Naive thymus-derived CD8-positive, alpha-beta T cell (primary cell): ENCODE measurements around the gene OR5H14. TPM values are rescaled to one million over a fixed set of nuclear protein-coding genes. Genes with fewer than 3 reads are reported as not detected.
"Not testable (repeated sequence)": the region's sequence is repeated elsewhere in the genome, so short reads cannot be mapped to it uniquely, and the experiment has no call there.

Experiments
- ATAC-seq, 2 donors: fragments of 150-1000 bp; cut with Tn5 transposase in 1 of 2; sonication (Bioruptor Pico), chemical (Tn5 transposase) in 1 of 2; 1 replicate in 1 of 2; 2 replicates in 1 of 2; pipeline ENCODE4 v1.10.0; 2021; ENCODE audit warnings: mild to moderate bottlenecking in 2 of 2, moderate library complexity in 2 of 2
- POLR2A ChIA-PET: fragments of 350-600 bp; sonication (Branson Sonifier 250); formaldehyde crosslinking; loops from one replicate; lab custom pipeline; 2021; ENCODE audit warnings: antibody characterized with exemption; lab: Charles Lee
- DNase-seq, 10 donors: peaks; one replicate each; pipeline versions ENCODE4 v3.0.0 to v3.0.0-alpha.2; 2020 to 2022
- H3K27ac Mint-ChIP-seq, 10 donors: one replicate each; pipeline ENCODE4 v1.8.0; 2020 to 2022; ENCODE audit warnings: mild to moderate bottlenecking in 10 of 10, mixed read lengths in 10 of 10, moderate library complexity in 4 of 10, inconsistent platforms in 1 of 10
- H3K27me3 Mint-ChIP-seq, 5 donors: one replicate each; pipeline ENCODE4 v1.8.0; 2021 to 2022; ENCODE audit warnings: mixed read lengths in 5 of 5
- H3K36me3 Mint-ChIP-seq, 3 donors: one replicate each; pipeline ENCODE4 v1.8.0; 2020 to 2022; ENCODE audit warnings: mixed read lengths in 3 of 3, mild to moderate bottlenecking in 2 of 3, inconsistent platforms in 1 of 3
- H3K4me1 Mint-ChIP-seq, 4 donors: one replicate each; pipeline ENCODE4 v1.8.0; 2021 to 2022; ENCODE audit warnings: mixed read lengths in 4 of 4
- H3K4me3 Mint-ChIP-seq, 10 donors: one replicate each; pipeline ENCODE4 v1.8.0; 2020 to 2022; ENCODE audit warnings: mild to moderate bottlenecking in 10 of 10, mixed read lengths in 10 of 10, moderate library complexity in 6 of 10, inconsistent platforms in 1 of 10
- H3K9me3 Mint-ChIP-seq, 9 donors: one replicate each; pipeline ENCODE4 v1.8.0; 2020 to 2022; ENCODE audit warnings: mixed read lengths in 9 of 9, mild to moderate bottlenecking in 3 of 9, inconsistent platforms in 1 of 9, moderate library complexity in 1 of 9
- polyA plus RNA-seq, 3 donors: library from polyadenylated mRNA; unstranded; fragments of 300-500 nt; fragmentation: Illumina TruSeq; gene quantifications; one replicate each; pipeline ENCODE4 v1.2.3, GENCODE V29; 2021
- total RNA-seq, 8 experiments: library from RNA in 2 of 8; stranded (reverse) in 2 of 8; gene quantifications; one replicate each; pipeline ENCODE4 v1.2.3 and lab custom pipeline; 2021 to 2026

OR5H14 gene
- total RNA-seq: not detected
- not detected for polyA plus RNA-seq
- 0 reads per million in 6 experiments for total RNA-seq (lab: John Stamatoyannopoulos, UW)

GRCh38 chr3:98147179-98147578 lies at the start of gene OR5H14:
Gene OR5H14 (plus strand): TSS chr3:98147479. CDS start chr3:98149386, 1,907 bp downstream.
- H3K36me3 Mint-ChIP-seq: no peaks in the 10 kb centered on the region
- H3K4me1 Mint-ChIP-seq: no peaks in the 10 kb centered on the region
- H3K27me3 Mint-ChIP-seq: peaks cover 0 to 6% (median 3%) of the 10 kb centered on the region in 5 donors
- H3K9me3 Mint-ChIP-seq: peaks cover 0 to 7% (median 0%) of the 10 kb centered on the region in 9 donors
- POLR2A ChIA-PET: no interaction called here
- H3K4me3 Mint-ChIP-seq: no peak within 1 kb of the TSS
- H3K27ac Mint-ChIP-seq: no peak within 1 kb of the TSS
- DNase-seq (no peak), ATAC-seq (no peak)

- Mint-ChIP-seq H3K4me3 (no peak overlapping the region), H3K27me3 (peaks cover 2 to 10% (median 6%) of the 10 kb centered on the region in 5 donors), H3K9me3 (peaks cover 0 to 6% (median 0%) of the 10 kb centered on the region in 9 donors), H3K4me1 (no peaks in the 10 kb centered on the region), H3K36me3 (no peaks in the 10 kb centered on the region), H3K27ac (no peak overlapping the region)
- POLR2A ChIA-PET: no interaction called here
- no peak for ATAC-seq
- no peak for DNase-seq
Measured at GRCh38 chr3:98099848-98100247, 47.4 kb upstream of the OR5H14 start.

GRCh38 chr3:98108162-98108561 lies 39.1 kb upstream of the OR5H14 start:
- H3K9me3 Mint-ChIP-seq: peaks cover 0 to 29% (median 2%) of the 10 kb centered on the region in 9 donors
- H3K36me3 Mint-ChIP-seq: peaks cover 0 to 4% (median 0%) of the 10 kb centered on the region in 3 donors
- H3K27ac Mint-ChIP-seq: no peak overlapping the region
- DNase-seq: no peak
- H3K4me3 Mint-ChIP-seq: no peak overlapping the region
- POLR2A ChIA-PET: no interaction called here
- H3K27me3 Mint-ChIP-seq: peaks cover 0 to 6% (median 3%) of the 10 kb centered on the region in 5 donors
- H3K4me1 Mint-ChIP-seq: no peaks in the 10 kb centered on the region
- no peak for ATAC-seq

- Mint-ChIP-seq H3K36me3 (peaks cover 0 to 4% (median 0%) of the 10 kb centered on the region in 3 donors), H3K27ac (no peak overlapping the region), H3K9me3 (peaks cover 0 to 40% (median 3%) of the 10 kb centered on the region in 9 donors), H3K27me3 (peaks cover 0 to 20% (median 3%) of the 10 kb centered on the region in 5 donors), H3K4me3 (no peak overlapping the region), H3K4me1 (no peaks in the 10 kb centered on the region)
- POLR2A ChIA-PET: no interaction called here
- DNase-seq: no peak
- ATAC-seq: no peak
Measured at GRCh38 chr3:98109807-98110549, 37.3 kb upstream of the OR5H14 start.

- H3K9me3 Mint-ChIP-seq: peaks cover 0 to 40% (median 4%) of the 10 kb centered on the region in 9 donors
- peaks cover 0 to 26% (median 3%) of the 10 kb centered on the region in 5 donors for H3K27me3 Mint-ChIP-seq
- no peak overlapping the region for H3K4me3 Mint-ChIP-seq
- no peak overlapping the region for H3K27ac Mint-ChIP-seq
- H3K4me1 Mint-ChIP-seq: no peaks in the 10 kb centered on the region
- POLR2A ChIA-PET: no interaction called here
- H3K36me3 Mint-ChIP-seq: peaks cover 0 to 4% (median 0%) of the 10 kb centered on the region in 3 donors
- ATAC-seq (no peak), DNase-seq (no peak)
Measured at GRCh38 chr3:98110550-98110908, 36.8 kb upstream of the OR5H14 start.

- peaks cover 0 to 8% (median 4%) of the 10 kb centered on the region in 3 donors for H3K36me3 Mint-ChIP-seq
- H3K4me3 Mint-ChIP-seq: no peak overlapping the region
- ATAC-seq (no peak), DNase-seq (no peak)
- POLR2A ChIA-PET: no interaction called here
- peaks cover 4 to 47% (median 13%) of the 10 kb centered on the region in 5 donors for H3K27me3 Mint-ChIP-seq
- peaks cover 0 to 43% (median 16%) of the 10 kb centered on the region in 9 donors for H3K9me3 Mint-ChIP-seq
- no peaks in the 10 kb centered on the region for H3K4me1 Mint-ChIP-seq
- no peak overlapping the region for H3K27ac Mint-ChIP-seq
Measured at GRCh38 chr3:98114264-98114663, 33.0 kb upstream of the OR5H14 start.

GRCh38 chr3:98115717-98116116 lies 31.6 kb upstream of the OR5H14 start:
- H3K4me3 Mint-ChIP-seq: no peak overlapping the region
- peaks cover 0 to 33% (median 12%) of the 10 kb centered on the region in 9 donors for H3K9me3 Mint-ChIP-seq
- DNase-seq (no peak), ATAC-seq (no peak)
- H3K36me3 Mint-ChIP-seq: peaks cover 0 to 8% (median 0%) of the 10 kb centered on the region in 3 donors
- H3K27ac Mint-ChIP-seq: no peak overlapping the region
- POLR2A ChIA-PET: no interaction called here
- no peaks in the 10 kb centered on the region for H3K4me1 Mint-ChIP-seq
- H3K27me3 Mint-ChIP-seq: peaks cover 4 to 53% (median 11%) of the 10 kb centered on the region in 5 donors

- Mint-ChIP-seq H3K27me3 (peaks cover 0 to 10% (median 0%) of the 10 kb centered on the region in 5 donors), H3K27ac (no peak within 1 kb of the TSS), H3K36me3 (no peaks in the 10 kb centered on the region), H3K4me1 (no peaks in the 10 kb centered on the region), H3K4me3 (no peak within 1 kb of the TSS), H3K9me3 (peaks cover 0 to 4% (median 0%) of the 10 kb centered on the region in 9 donors)
- no peak for ATAC-seq
- DNase-seq: no peak
- POLR2A ChIA-PET: no interaction called here
Measured at GRCh38 chr3:98130421-98130820, 16.9 kb upstream of the OR5H14 start, which contains the start of gene OR5H1. Gene OR5H1 (plus strand): TSS chr3:98130721. CDS start chr3:98132698, 1,977 bp downstream.

- Mint-ChIP-seq H3K36me3 (no peaks in the 10 kb centered on the region), H3K4me3 (no peak overlapping the region), H3K27ac (no peak overlapping the region), H3K4me1 (no peaks in the 10 kb centered on the region), H3K9me3 (peaks cover 0 to 2% (median 0%) of the 10 kb centered on the region in 9 donors), H3K27me3 (peaks cover 0 to 10% (median 1%) of the 10 kb centered on the region in 5 donors)
- POLR2A ChIA-PET: no interaction called here
- DNase-seq: no peak
- ATAC-seq: no peak
Measured at GRCh38 chr3:98136631-98137030, 10.6 kb upstream of the OR5H14 start.

- H3K9me3 Mint-ChIP-seq, H3K36me3 Mint-ChIP-seq, H3K4me1 Mint-ChIP-seq, H3K27me3 Mint-ChIP-seq, H3K4me3 Mint-ChIP-seq, DNase-seq, ATAC-seq, POLR2A ChIA-PET, H3K27ac Mint-ChIP-seq: not testable (repeated sequence)
Measured at GRCh38 chr3:98137826-98138557, 9.3 kb upstream of the OR5H14 start.

- H3K4me1 Mint-ChIP-seq: no peaks in the 10 kb centered on the region
- H3K27ac Mint-ChIP-seq: no peak overlapping the region
- ATAC-seq: no peak
- H3K4me3 Mint-ChIP-seq: no peak overlapping the region
- H3K9me3 Mint-ChIP-seq: peaks cover 0 to 2% (median 0%) of the 10 kb centered on the region in 9 donors
- no peak for DNase-seq
- peaks cover 0 to 10% (median 3%) of the 10 kb centered on the region in 5 donors for H3K27me3 Mint-ChIP-seq
- H3K36me3 Mint-ChIP-seq: no peaks in the 10 kb centered on the region
- POLR2A ChIA-PET: no interaction called here
Measured at GRCh38 chr3:98140531-98140930, 6.7 kb upstream of the OR5H14 start.

GRCh38 chr3:98148751-98149150 lies 1.5 kb downstream of the OR5H14 start:
- H3K27ac Mint-ChIP-seq: no peak overlapping the region
- POLR2A ChIA-PET: no interaction called here
- peaks cover 0 to 9% (median 2%) of the 10 kb centered on the region in 5 donors for H3K27me3 Mint-ChIP-seq
- H3K4me3 Mint-ChIP-seq: no peak overlapping the region
- DNase-seq (no peak), ATAC-seq (no peak)
- H3K36me3 Mint-ChIP-seq: no peaks in the 10 kb centered on the region
- H3K9me3 Mint-ChIP-seq: peaks cover 0 to 7% (median 0%) of the 10 kb centered on the region in 9 donors
- H3K4me1 Mint-ChIP-seq: no peaks in the 10 kb centered on the region

GRCh38 chr3:98149456-98149855 lies 2.2 kb downstream of the OR5H14 start:
- H3K4me3 Mint-ChIP-seq, H3K27ac Mint-ChIP-seq, H3K4me1 Mint-ChIP-seq, H3K9me3 Mint-ChIP-seq, H3K27me3 Mint-ChIP-seq, DNase-seq, POLR2A ChIA-PET, ATAC-seq, H3K36me3 Mint-ChIP-seq: not testable (repeated sequence)
